OCI-LY1 (cell line): ENCODE data around the gene SYCP2L.

Experiments
- H2AFZ ChIP-seq: fragments of 200-600 bp; sonication (generic), shearing (Covaris generic); 2 replicates; pipeline ENCODE4 v1.6.0; 2014; ENCODE audit warnings: antibody characterized with exemption, mild to moderate bottlenecking, low read length
- H3F3A ChIP-seq: fragments of 200-600 bp; sonication (generic), shearing (Covaris generic); 2 replicates; pipeline ENCODE4 v1.6.0; 2014; ENCODE audit warnings: mild to moderate bottlenecking, antibody characterized with exemption, low read length, moderate library complexity; ENCODE audit not compliant: insufficient read depth
- H3K27ac ChIP-seq: fragments of 200-600 bp; sonication (generic); 2 replicates; pipeline ENCODE4 v1.5.1; 2014; ENCODE audit warnings: low read length, mixed run types, mild to moderate bottlenecking, low read depth; ENCODE audit not compliant: poor library complexity, severe bottlenecking
- H3K27me3 ChIP-seq: fragments of 200-600 bp; sonication (generic); 2 replicates; pipeline ENCODE4 v1.6.0; 2014; ENCODE audit warnings: antibody characterized with exemption, mild to moderate bottlenecking, low read length, moderate library complexity; ENCODE audit not compliant: insufficient read depth
- H3K36me3 ChIP-seq: fragments of 200-600 bp; sonication (generic); 2 replicates; pipeline ENCODE4 v1.6.1; 2014; ENCODE audit warnings: mild to moderate bottlenecking, antibody characterized with exemption, low read length, moderate library complexity, mixed read lengths; ENCODE audit not compliant: insufficient read depth
- H3K4me1 ChIP-seq: fragments of 200-600 bp; sonication (generic); 2 replicates; pipeline ENCODE4 v1.5.1; 2014; ENCODE audit warnings: mild to moderate bottlenecking, low read length, moderate library complexity; ENCODE audit not compliant: insufficient read depth, severe bottlenecking
- H3K4me2 ChIP-seq: fragments of 200-600 bp; sonication (generic), shearing (Covaris generic); 2 replicates; pipeline ENCODE4 v1.6.1; 2014; ENCODE audit warnings: low read length
- H3K4me3 ChIP-seq: fragments of 200-600 bp; sonication (generic); 2 replicates; pipeline ENCODE4 v1.5.1; 2014; ENCODE audit warnings: low read length, low read depth, mild to moderate bottlenecking, mixed read lengths; ENCODE audit not compliant: poor library complexity, severe bottlenecking
- H3K79me2 ChIP-seq: fragments of 200-600 bp; shearing (Covaris generic); 2 replicates; pipeline ENCODE4 v1.6.1; 2016; ENCODE audit warnings: mixed run types, low read length, mixed read lengths; ENCODE audit not compliant: insufficient read depth
- H3K9ac ChIP-seq: fragments of 200-600 bp; sonication (generic), shearing (Covaris generic); 2 replicates; pipeline ENCODE4 v1.6.1; 2014; ENCODE audit warnings: mild to moderate bottlenecking, low read length, mixed read lengths
- H3K9me2 ChIP-seq: fragments of 200-600 bp; sonication (generic), shearing (Covaris generic); 2 replicates; pipeline ENCODE4 v1.6.1; 2014; ENCODE audit warnings: low read depth, mild to moderate bottlenecking, low read length, mixed read lengths
- H3K9me3 ChIP-seq: fragments of 200-600 bp; shearing (Covaris generic); 2 replicates; pipeline ENCODE4 v1.6.1; 2014; ENCODE audit warnings: low read length, mixed read lengths
- H4K20me1 ChIP-seq: fragments of 200-600 bp; sonication (generic), shearing (Covaris generic); 2 replicates; pipeline ENCODE4 v1.6.0; 2016; ENCODE audit warnings: mild to moderate bottlenecking, low read length; ENCODE audit not compliant: insufficient read depth
- CTCF ChIP-seq: fragments of 200-600 bp; sonication (generic), shearing (Covaris generic); IDR thresholded peaks from 2 replicates; pipeline ENCODE4 v1.5.1; 2017; ENCODE audit warnings: mild to moderate bottlenecking, antibody characterized with exemption, low read length, moderate library complexity, mixed read lengths
- EZH2 ChIP-seq: fragments of 200-600 bp; sonication (generic), shearing (Covaris generic); IDR thresholded peaks from 2 replicates; pipeline ENCODE4 v1.8.0; 2017; ENCODE audit warnings: borderline replicate concordance, mixed run types, mild to moderate bottlenecking, antibody characterized with exemption, low read length, moderate library complexity, mixed read lengths

SYCP2L gene

DNA sequence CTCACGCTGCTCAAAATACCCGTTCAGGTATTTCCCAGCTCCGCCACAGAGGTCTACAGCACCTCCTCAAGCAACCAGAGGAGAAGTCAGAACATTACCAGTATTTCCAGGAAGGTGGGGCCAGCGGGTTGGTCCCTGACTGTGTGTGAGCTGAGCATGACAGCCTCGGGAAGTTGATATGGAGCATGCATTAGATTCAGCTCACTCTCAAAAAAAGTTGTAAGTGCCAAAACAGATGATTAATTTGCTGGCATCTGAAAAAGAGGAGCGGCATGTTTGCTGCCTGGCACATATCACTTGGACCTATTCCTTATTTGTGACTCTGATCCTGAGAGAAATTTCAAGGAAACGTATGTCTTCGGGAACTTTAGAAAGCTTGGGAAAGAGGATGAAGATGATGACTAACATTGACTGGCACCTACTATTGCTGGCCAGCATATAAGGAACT lies 125.0 kb downstream of the SYCP2L start:
- Histone ChIP-seq H2AFZ (no peak overlapping the region), H3K4me1 (no peaks in the 10 kb centered on the region), H3K9me2 (no peaks in the 10 kb centered on the region), H3K4me2 (no peak overlapping the region), H3K9me3 (no peaks in the 10 kb centered on the region), H4K20me1 (no peaks in the 10 kb centered on the region), H3F3A (no peaks in the 10 kb centered on the region), H3K27me3 (no peaks in the 10 kb centered on the region), H3K79me2 (no peaks in the 10 kb centered on the region), H3K4me3 (no peak overlapping the region), H3K27ac (no peak overlapping the region), H3K36me3 (no peaks in the 10 kb centered on the region), H3K9ac (no peak overlapping the region)
- TF ChIP-seq CTCF (no peak), EZH2 (no peak)

DNA sequence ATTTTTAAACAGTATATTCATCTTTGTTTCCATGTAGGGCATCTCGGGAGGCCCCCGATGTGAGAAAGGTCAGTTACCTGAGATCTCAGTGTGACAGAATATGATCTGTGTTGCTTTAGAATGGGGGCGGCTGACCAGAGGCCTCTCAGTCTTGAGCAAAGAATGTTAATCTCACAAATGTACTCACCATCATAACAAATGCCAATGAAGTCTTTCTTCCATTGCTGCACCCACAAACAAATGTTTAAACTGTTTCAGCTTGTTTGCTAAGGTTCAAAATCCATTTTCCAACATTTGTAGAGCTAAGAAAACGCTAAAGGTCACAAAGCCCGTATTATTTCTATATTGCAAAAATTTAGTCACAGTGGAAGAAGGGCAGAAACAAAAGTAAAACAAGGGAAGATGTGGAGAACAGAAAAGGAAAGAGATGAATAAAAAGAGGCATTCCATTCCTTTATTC lies 125.5 kb downstream of the SYCP2L start:
- Histone ChIP-seq H2AFZ (no peak overlapping the region), H3K9me3 (no peaks in the 10 kb centered on the region), H3K4me2 (no peak overlapping the region), H3K4me3 (no peak overlapping the region), H3F3A (no peaks in the 10 kb centered on the region), H3K4me1 (no peaks in the 10 kb centered on the region), H3K9me2 (no peaks in the 10 kb centered on the region), H3K79me2 (no peaks in the 10 kb centered on the region), H4K20me1 (no peaks in the 10 kb centered on the region), H3K27me3 (no peaks in the 10 kb centered on the region), H3K36me3 (no peaks in the 10 kb centered on the region), H3K27ac (no peak overlapping the region), H3K9ac (no peak overlapping the region)
- TF ChIP-seq CTCF (no peak), EZH2 (no peak)

DNA sequence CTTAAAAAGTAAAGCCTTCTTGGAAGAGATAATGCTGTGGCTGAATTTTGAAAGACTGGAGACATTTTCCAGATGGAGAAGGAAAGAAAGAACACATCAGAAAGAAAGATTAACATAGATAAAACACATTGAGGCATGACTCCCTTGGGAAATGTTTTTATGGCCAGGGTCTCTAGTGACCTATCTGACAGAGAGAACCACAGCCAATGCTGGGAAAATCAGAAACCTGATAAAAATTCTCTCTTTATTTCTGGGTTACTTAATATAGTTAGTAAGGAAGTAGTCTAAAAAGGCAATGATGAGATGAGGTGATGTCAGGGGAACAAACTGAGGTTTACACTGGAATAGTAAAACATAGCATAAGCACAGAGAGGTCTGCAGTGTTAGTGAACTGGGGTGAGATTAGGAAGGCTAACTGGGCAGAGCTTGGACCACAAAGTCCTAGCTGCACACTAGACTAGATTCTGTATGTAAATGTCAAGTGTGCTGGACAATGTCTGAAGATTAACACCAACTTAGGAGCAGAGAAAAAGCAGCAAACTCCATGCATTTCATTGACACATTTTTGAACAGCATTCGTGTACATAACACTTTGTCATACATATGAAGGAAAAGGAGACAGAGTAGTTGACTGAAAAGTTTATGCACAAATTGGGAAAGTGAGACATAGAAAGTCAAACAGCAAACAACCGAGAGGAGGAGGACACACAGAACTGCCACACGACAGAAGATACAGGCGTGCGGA lies 126.3 kb downstream of the SYCP2L start:
- Histone ChIP-seq H3K4me1 (no peaks in the 10 kb centered on the region), H3K4me2 (no peak overlapping the region)

More for the DNA sequence above, 126.3 kb downstream of the SYCP2L start:
- Histone ChIP-seq H3K27me3 (no peaks in the 10 kb centered on the region), H3K9ac (no peak overlapping the region), H3K79me2 (no peaks in the 10 kb centered on the region), H3K4me3 (no peak overlapping the region), H3K27ac (no peak overlapping the region), H3F3A (no peaks in the 10 kb centered on the region), H3K9me3 (no peaks in the 10 kb centered on the region), H2AFZ (no peak overlapping the region), H3K36me3 (no peaks in the 10 kb centered on the region), H3K9me2 (no peaks in the 10 kb centered on the region), H4K20me1 (no peaks in the 10 kb centered on the region)
- TF ChIP-seq CTCF: no peak
- TF ChIP-seq EZH2: no peak
